ENCODE measurements around the gene PCBP3. TPM values are rescaled to one million over a fixed set of nuclear protein-coding genes. Genes with fewer than 3 reads are reported as not detected.

Gene PCBP3
- polyA plus RNA-seq, 1 donor (not counting 4 experiments of a cell fraction or from before 2014, with no cell fraction given): 0.25 TPM

DNA sequence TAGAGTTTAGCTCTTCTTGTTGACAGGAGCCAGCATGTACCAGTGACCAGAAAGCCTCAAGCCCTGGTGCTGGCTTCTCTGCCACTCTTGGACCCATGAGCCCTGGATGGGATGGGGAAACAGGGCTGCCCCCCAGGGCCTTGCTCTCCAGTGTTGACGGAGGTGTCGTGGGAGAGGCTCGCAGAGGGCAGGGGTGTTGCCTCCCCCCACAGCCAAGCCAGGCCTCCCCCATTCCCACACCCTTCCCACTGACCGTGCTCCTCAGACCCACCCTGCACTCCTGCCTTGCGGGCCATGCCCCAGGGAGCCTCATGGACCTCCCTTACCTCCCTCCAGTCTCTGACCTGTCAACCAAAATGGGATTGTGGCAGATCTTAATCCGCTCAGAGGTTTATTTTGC lies 214.2 kb downstream of the PCBP3 start:
- TF ChIP-seq, protein P1, sequence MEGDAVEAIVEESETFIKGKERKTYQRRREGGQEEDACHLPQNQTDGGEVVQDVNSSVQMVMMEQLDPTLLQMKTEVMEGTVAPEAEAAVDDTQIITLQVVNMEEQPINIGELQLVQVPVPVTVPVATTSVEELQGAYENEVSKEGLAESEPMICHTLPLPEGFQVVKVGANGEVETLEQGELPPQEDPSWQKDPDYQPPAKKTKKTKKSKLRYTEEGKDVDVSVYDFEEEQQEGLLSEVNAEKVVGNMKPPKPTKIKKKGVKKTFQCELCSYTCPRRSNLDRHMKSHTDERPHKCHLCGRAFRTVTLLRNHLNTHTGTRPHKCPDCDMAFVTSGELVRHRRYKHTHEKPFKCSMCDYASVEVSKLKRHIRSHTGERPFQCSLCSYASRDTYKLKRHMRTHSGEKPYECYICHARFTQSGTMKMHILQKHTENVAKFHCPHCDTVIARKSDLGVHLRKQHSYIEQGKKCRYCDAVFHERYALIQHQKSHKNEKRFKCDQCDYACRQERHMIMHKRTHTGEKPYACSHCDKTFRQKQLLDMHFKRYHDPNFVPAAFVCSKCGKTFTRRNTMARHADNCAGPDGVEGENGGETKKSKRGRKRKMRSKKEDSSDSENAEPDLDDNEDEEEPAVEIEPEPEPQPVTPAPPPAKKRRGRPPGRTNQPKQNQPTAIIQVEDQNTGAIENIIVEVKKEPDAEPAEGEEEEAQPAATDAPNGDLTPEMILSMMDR (optimal IDR thresholded peaks at IDR 0.05 in 1 of 3, IDR thresholded peaks at IDR 0.05 in 1 of 3, conservative IDR thresholded peaks at IDR 0.05 in 1 of 3; ENCODE audit: extremely low read depth in 1 of 3, insufficient read depth in 2 of 3, low read length in 3 of 3): no peak
- TF ChIP-seq EZH2 (IDR thresholded peaks at IDR 0.05; ENCODE audit: low read length): no peak
- dilution Hi-C loops (cut with MboI; ENCODE audit: extremely low pct_ligation_motif_present, low sequenced_read_pairs): no loop called here
- no peak for FAIRE-seq

DNA sequence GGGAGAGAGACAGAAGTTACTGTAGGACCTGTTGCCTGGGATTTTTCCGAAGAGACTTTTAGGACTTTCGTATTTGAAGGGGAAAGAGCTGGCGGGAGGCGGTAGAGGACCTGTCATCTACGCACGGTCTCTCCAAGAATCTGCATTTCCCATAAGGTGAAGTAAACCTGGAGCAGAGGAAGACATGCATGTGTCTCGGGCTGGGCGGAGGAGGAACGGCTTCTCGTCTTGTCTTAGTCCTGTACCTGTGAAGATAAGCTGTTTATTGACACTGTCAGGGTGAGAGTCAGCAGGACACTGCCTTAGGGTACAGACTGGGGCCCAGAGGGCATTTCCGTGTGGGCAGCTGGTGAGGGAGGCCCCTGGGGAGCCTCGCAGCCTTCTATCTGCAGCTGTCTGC lies 214.7 kb downstream of the PCBP3 start:
- Histone ChIP-seq H4K20me1 (ENCODE audit: control insufficient read depth, extremely low read depth, insufficient read depth, low read length) (no peaks in the 10 kb centered on the region), H2AFZ (ENCODE audit: control insufficient read depth, low read length) (no peak overlapping the region), H3K9me3 (ENCODE audit: control insufficient read depth, low read depth, low read length) (no peaks in the 10 kb centered on the region), H3K27me3 (ENCODE audit: control insufficient read depth, extremely low read depth, insufficient read depth, low read length) (no peaks in the 10 kb centered on the region), H3K4me1 (ENCODE audit: control insufficient read depth, extremely low read depth, insufficient read depth, low read length) (peaks cover 15% of the 10 kb centered on the region), H3K36me3 (ENCODE audit: control insufficient read depth in 2 of 2, extremely low read depth in 1 of 2, insufficient read depth in 2 of 2, low read length in 2 of 2) (no peaks in the 10 kb centered on the region), H3K4me3 (ENCODE audit: control insufficient read depth in 2 of 3, extremely low read depth in 1 of 3, insufficient read depth in 2 of 3, low read depth in 1 of 3, low read length in 3 of 3) (no peak overlapping the region), H3K9me1 (ENCODE audit: control insufficient read depth, extremely low read depth, insufficient read depth, low read length) (no peaks in the 10 kb centered on the region), H3K4me2 (ENCODE audit: control insufficient read depth, extremely low read depth, insufficient read depth, low read depth, low read length) (no peak overlapping the region), H3K27ac (ENCODE audit: control insufficient read depth, insufficient read depth, low read length) (no peak overlapping the region), H3K79me2 (ENCODE audit: control insufficient read depth, insufficient read depth, low read length) (no peaks in the 10 kb centered on the region), H3K9ac (ENCODE audit: control insufficient read depth, extremely low read depth, insufficient read depth, low read length) (no peak overlapping the region)
- dilution Hi-C loops (cut with MboI; ENCODE audit: extremely low pct_ligation_motif_present, low sequenced_read_pairs): no loop called here
- TF ChIP-seq, protein P1 (optimal IDR thresholded peaks at IDR 0.05 in 1 of 3, IDR thresholded peaks at IDR 0.05 in 1 of 3, conservative IDR thresholded peaks at IDR 0.05 in 1 of 3; ENCODE audit: extremely low read depth in 1 of 3, insufficient read depth in 2 of 3, low read length in 3 of 3): no peak
- no peak for TF ChIP-seq EZH2 (IDR thresholded peaks at IDR 0.05; ENCODE audit: low read length)
- FAIRE-seq (no peak), DNase-seq (ENCODE audit: low read depth, low spot score) (no peak)

More for the DNA sequence above, 214.2 kb downstream of the PCBP3 start:
- Histone ChIP-seq H3K27me3 (ENCODE audit: control insufficient read depth, extremely low read depth, insufficient read depth, low read length) (no peaks in the 10 kb centered on the region), H3K4me1 (ENCODE audit: control insufficient read depth, extremely low read depth, insufficient read depth, low read length) (peaks cover 15% of the 10 kb centered on the region), H3K9me1 (ENCODE audit: control insufficient read depth, extremely low read depth, insufficient read depth, low read length) (no peaks in the 10 kb centered on the region), H3K79me2 (ENCODE audit: control insufficient read depth, insufficient read depth, low read length) (no peaks in the 10 kb centered on the region), H3K9me3 (ENCODE audit: control insufficient read depth, low read depth, low read length) (no peaks in the 10 kb centered on the region), H3K36me3 (ENCODE audit: control insufficient read depth in 2 of 2, extremely low read depth in 1 of 2, insufficient read depth in 2 of 2, low read length in 2 of 2) (no peaks in the 10 kb centered on the region), H3K4me3 (ENCODE audit: control insufficient read depth in 2 of 3, extremely low read depth in 1 of 3, insufficient read depth in 2 of 3, low read depth in 1 of 3, low read length in 3 of 3) (no peak overlapping the region), H3K4me2 (ENCODE audit: control insufficient read depth, extremely low read depth, insufficient read depth, low read depth, low read length) (no peak overlapping the region), H3K27ac (ENCODE audit: control insufficient read depth, insufficient read depth, low read length) (no peak overlapping the region), H4K20me1 (ENCODE audit: control insufficient read depth, extremely low read depth, insufficient read depth, low read length) (no peaks in the 10 kb centered on the region), H2AFZ (ENCODE audit: control insufficient read depth, low read length) (no peak overlapping the region), H3K9ac (ENCODE audit: control insufficient read depth, extremely low read depth, insufficient read depth, low read length) (no peak overlapping the region)
- no peak for DNase-seq (ENCODE audit: low read depth, low spot score)
